ENCODE measurements around the gene MNT.

DNA sequence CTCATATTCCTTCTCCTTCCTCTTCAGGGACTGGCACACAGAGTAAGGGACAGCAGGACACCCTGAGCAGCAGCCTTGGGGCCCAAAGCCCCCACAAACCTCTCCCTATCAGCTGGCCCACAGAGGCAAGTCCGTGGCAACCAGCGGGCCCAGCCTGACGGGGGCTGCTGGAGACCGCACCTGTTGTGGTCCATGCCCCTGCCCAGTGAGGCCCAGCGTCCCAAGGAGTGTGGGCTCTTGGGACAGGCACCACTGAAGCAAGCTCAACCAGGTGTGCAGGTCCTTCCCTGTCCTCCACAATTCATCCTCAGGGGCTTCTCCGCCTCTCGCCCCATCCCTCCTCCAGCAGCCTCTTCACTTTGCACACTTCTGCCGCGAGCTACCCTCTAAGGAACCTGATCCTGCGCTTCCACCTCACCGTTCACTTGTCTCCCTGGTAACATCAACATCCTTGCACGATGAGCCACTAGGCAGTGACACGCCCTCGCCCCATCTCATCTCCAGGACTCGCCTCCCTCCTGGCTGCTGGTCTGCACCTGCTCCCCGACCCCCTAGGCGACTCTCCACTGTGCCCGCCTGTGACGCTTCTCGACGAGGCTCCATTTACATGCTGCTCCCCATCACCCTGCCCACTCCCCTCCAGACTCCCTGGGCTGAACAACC lies 12.7 kb downstream of the MNT start:
- no peak for TF ChIP-seq EP300 (IDR thresholded peaks at IDR 0.05; ENCODE audit: low read length)
- TF ChIP-seq POLR3A (IDR thresholded peaks at IDR 0.05; ENCODE audit: borderline replicate concordance, extremely low read depth, insufficient read depth, insufficient read length), result no peak
- no peak for TF ChIP-seq ZNF217 (CRISPR knock-in tag; IDR thresholded peaks at IDR 0.05)
- no peak for TF ChIP-seq ZNF280B (CRISPR knock-in tag; IDR thresholded peaks at IDR 0.05)
- no peak for TF ChIP-seq TEAD4 (IDR thresholded peaks at IDR 0.05; ENCODE audit: low read length)
- TF ChIP-seq TEAD4 (CRISPR knock-in tag; IDR thresholded peaks at IDR 0.05; ENCODE audit: borderline replicate concordance), result no peak
- TF ChIP-seq GABPA (tag; conservative IDR thresholded peaks at IDR 0.05; ENCODE audit: low read depth), result no peak
- TF ChIP-seq ZKSCAN3 (CRISPR knock-in tag; IDR thresholded peaks at IDR 0.05), result no peak

Measured in K562 (cell line).